MM.1S (cell line): Measurements from ENCODE around the gene GALNT7.

Experiments
- CTCF ChIP-seq: fragments of 300-600 bp; sonication (generic); IDR thresholded peaks from 2 replicates; pipeline ENCODE4 v1.5.1; 2016; ENCODE audit warnings: antibody characterized with exemption, low read length, mixed read lengths
- EZH2 ChIP-seq: fragments of 300-600 bp; sonication (generic); optimal IDR thresholded peaks from 2 replicates; pipeline ENCODE3; 2017; ENCODE audit warnings: low read depth, mild to moderate bottlenecking, antibody characterized with exemption, low read length, mixed read lengths
- EZH2phosphoT487 ChIP-seq: fragments of 300-600 bp; sonication (generic); IDR thresholded peaks from 2 replicates; pipeline ENCODE4 v1.6.1; 2018; ENCODE audit warnings: antibody characterized with exemption, low read length

- TF ChIP-seq CTCF (no peak), EZH2 (no peak), EZH2phosphoT487 (no peak)
These were observed 164.5 kb downstream of the GALNT7 start for GRCh38 chr4:173332963-173333657.
